ENCODE results near the gene PET100. TPM values are rescaled to one million over a fixed set of nuclear protein-coding genes. Genes with fewer than 3 reads are reported as not detected.
A peak's percentile ranks its signal among the peaks of the same experiment; 100 is the strongest.

PET100 gene
- total RNA-seq, 1 experiment from 2014 or later = 101 TPM

- Histone ChIP-seq H3F3A (ENCODE audit: low read length, unreplicated experiment) (no peaks in the 10 kb centered on the region), H3K9ac (ENCODE audit: low read length) (no peak overlapping the region), H3K27ac (ENCODE audit: low read length) (no peak overlapping the region), H3K9me2 (replicated peaks; ENCODE audit: low read length) (no peaks in the 10 kb centered on the region), H3K4me3 (ENCODE audit: low read length) (peak overlapping the region; percentile 88; the same call in 1 of the 2 replicates), H2AFZ (ENCODE audit: low read length) (peak overlapping the region; percentile 58), H3K9me3 (ENCODE audit: low read length) (no peaks in the 10 kb centered on the region), H3K4me2 (ENCODE audit: low read length) (peak overlapping the region; percentile 91), H3K36me3 (ENCODE audit: low read depth, low read length) (no peaks in the 10 kb centered on the region; the same call in 1 of the 2 replicates), H3K4me1 (ENCODE audit: insufficient read depth, low read length) (peaks cover 3% of the 10 kb centered on the region; the same call in 1 of the 2 replicates), H3K79me2 (ENCODE audit: low read length) (peaks cover 30% of the 10 kb centered on the region), H4K20me1 (ENCODE audit: low read length) (no peaks in the 10 kb centered on the region), H3K27me3 (ENCODE audit: low read length) (no peaks in the 10 kb centered on the region)
- no TSS peak for BruUV-seq (replicated peaks)
- CTCF ChIA-PET = no interaction called here
- intact Hi-C loops (cut with micrococcal nuclease) = no loop called here
- ATAC-seq (no peak), DNase-seq (no peak)
- POLR2A ChIA-PET (ENCODE audit: unreplicated experiment) = no interaction called here
- TF ChIP-seq CTCF (conservative IDR thresholded peaks at IDR 0.05; ENCODE audit: low read depth, low read length) (no peak), EZH2 (IDR thresholded peaks at IDR 0.05; ENCODE audit: low read length, unreplicated experiment) (no peak), EZH2phosphoT487 (IDR thresholded peaks at IDR 0.05; ENCODE audit: borderline replicate concordance, low read length) (no peak)
Measured at GRCh38 chr19:7636317-7636690, 6.7 kb downstream of the PET100 start.

DNA sequence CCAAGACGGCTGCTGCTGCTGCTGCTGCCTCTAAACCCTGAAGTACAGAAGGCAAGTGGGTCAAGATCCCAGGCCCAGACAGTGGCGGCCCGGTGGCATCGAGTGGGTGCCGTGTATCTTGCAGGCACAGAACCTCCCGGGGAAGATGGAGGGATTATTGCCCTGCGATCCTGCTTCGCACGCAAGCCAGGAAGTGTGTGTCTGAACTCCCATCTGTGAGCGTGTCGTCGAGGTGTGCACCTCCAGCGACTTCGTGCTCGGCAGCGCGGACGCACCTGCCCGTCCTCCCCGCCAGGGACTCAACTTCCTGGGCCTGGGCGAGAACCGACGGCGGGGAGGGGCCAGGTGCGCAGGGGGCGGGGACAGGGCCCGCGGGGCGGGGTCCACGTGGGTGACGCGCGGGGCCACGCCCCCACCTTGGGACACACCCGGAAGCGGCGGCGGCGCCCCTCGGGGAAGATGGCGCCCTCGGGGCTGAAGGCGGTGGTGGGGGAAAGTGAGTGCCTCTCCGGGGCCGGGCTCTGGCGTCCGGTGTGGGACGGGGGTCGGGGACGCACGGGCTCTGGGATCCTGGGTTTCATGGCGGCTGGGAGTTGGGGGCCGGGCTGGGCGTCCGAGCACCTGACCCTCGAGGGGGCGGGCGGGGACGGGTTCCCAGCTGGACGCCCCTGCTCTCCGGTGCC, 7.2 kb downstream of the PET100 start, which contains the start of gene STXBP2:
Gene STXBP2 (plus strand): TSS at position 420 of the 683 bp plus-strand sequence. CDS start 40 bp downstream, at position 460.
- Histone ChIP-seq H3K27ac (ENCODE audit: low read length) (peak within 1 kb of the TSS; percentile 28), H3K27me3 (ENCODE audit: low read length) (no peaks in the 10 kb centered on the region), H3F3A (ENCODE audit: low read length, unreplicated experiment) (no peaks in the 10 kb centered on the region), H3K9me3 (ENCODE audit: low read length) (no peaks in the 10 kb centered on the region), H2AFZ (ENCODE audit: low read length) (peak within 1 kb of the TSS; percentile 58), H3K79me2 (ENCODE audit: low read length) (peaks cover 25% of the 10 kb centered on the region), H3K4me3 (ENCODE audit: low read length) (peak within 1 kb of the TSS; percentile 88), H3K9me2 (replicated peaks; ENCODE audit: low read length) (no peaks in the 10 kb centered on the region), H3K36me3 (ENCODE audit: low read depth, low read length) (no peaks in the 10 kb centered on the region; the same call in 1 of the 2 replicates), H4K20me1 (ENCODE audit: low read length) (no peaks in the 10 kb centered on the region), H3K4me1 (ENCODE audit: insufficient read depth, low read length) (peaks cover 3% of the 10 kb centered on the region; the same call in 1 of the 2 replicates), H3K4me2 (ENCODE audit: low read length) (peak within 1 kb of the TSS; percentile 91), H3K9ac (ENCODE audit: low read length) (peak within 1 kb of the TSS; percentile 90)
- ChIA-PET CTCF (interaction anchor here (1.0 to 1.4 kb wide), 2 partner anchors 44 to 69 kb away, joined by 5 to 6 read pairs; partner anchors contain the start of gene TRAPPC5), POLR2A (ENCODE audit: unreplicated experiment) (no interaction called here)
- ATAC-seq (peak; percentile 89), DNase-seq (peak; percentile 89)
- TF ChIP-seq CTCF (conservative IDR thresholded peaks at IDR 0.05; ENCODE audit: low read depth, low read length) = no peak
- TF ChIP-seq EZH2phosphoT487 (IDR thresholded peaks at IDR 0.05; ENCODE audit: borderline replicate concordance, low read length) = no peak
- no peak for TF ChIP-seq EZH2 (IDR thresholded peaks at IDR 0.05; ENCODE audit: low read length, unreplicated experiment)
- intact Hi-C loops (cut with micrococcal nuclease) = no loop called here
- BruUV-seq (replicated peaks) = no TSS peak

All from PC-3 (cell line).